T-cell (primary cell): ENCODE measurements around the gene PIP5K1B. TPM values are rescaled to one million over a fixed set of nuclear protein-coding genes. Genes with fewer than 3 reads are reported as not detected.

Source experiments
- ATAC-seq, 4 experiments: fragments of 200-7000 bp in 3 of 4; fragments of 150-1000 bp in 1 of 4; cut with Tn5 transposase; replicated peaks in 1 of 4; 1 replicate in 3 of 4; 2 replicates in 1 of 4; pipeline ENCODE4 v1.10.0; 2021; ENCODE audit warnings: moderate library complexity in 3 of 4, mild to moderate bottlenecking in 2 of 4, moderate number of reproducible peaks in 1 of 4
- CTCF ChIA-PET, 2 donors: fragments of 300-600 bp; sonication (Branson Sonifier 250); formaldehyde crosslinking; loops; one replicate each; lab custom pipeline; 2022; ENCODE audit warnings: antibody characterized with exemption in 2 of 2; lab: Charles Lee
- POLR2A ChIA-PET, 2 donors: fragments of 300-600 bp; sonication (Branson Sonifier 250); formaldehyde crosslinking; loops; one replicate each; lab custom pipeline; 2022; ENCODE audit warnings: antibody characterized with exemption in 2 of 2; lab: Charles Lee
- DNase-seq, 35 experiments: peaks; one replicate each; pipeline versions ENCODE4 v3.0.0 to v3.0.0-alpha.2; 2013 to 2023
- H3K27ac ChIP-seq: one replicate; pipeline ENCODE4 v1.5.1; 2013; ENCODE audit warnings: low read length
- H3K27me3 ChIP-seq, 2 experiments: replicated peaks in 1 of 2; 1 replicate in 1 of 2; 2 replicates in 1 of 2; pipeline versions ENCODE4 v1.6.1 to v1.7.0; 2013; ENCODE audit warnings: low read length in 1 of 2, mixed read lengths in 1 of 2; ENCODE audit not compliant: control insufficient read depth in 2 of 2, insufficient read depth in 2 of 2; ENCODE audit errors: extremely low read depth in 1 of 2
- H3K36me3 ChIP-seq, 2 donors: 1 replicate in 1 of 2; 2 replicates in 1 of 2; pipeline versions ENCODE4 v1.6.1 to v1.7.0; 2013; ENCODE audit warnings: low read length in 1 of 2; ENCODE audit not compliant: control insufficient read depth in 2 of 2, insufficient read depth in 1 of 2; ENCODE audit errors: extremely low read depth in 1 of 2
- H3K4me1 ChIP-seq, 2 experiments: 1 replicate in 1 of 2; 2 replicates in 1 of 2; pipeline versions ENCODE4 v1.6.1 to v1.7.0; 2013; ENCODE audit warnings: low read length in 2 of 2, mixed read lengths in 1 of 2; ENCODE audit not compliant: insufficient read depth in 2 of 2, control insufficient read depth in 1 of 2; ENCODE audit errors: extremely low read depth in 1 of 2
- H3K4me3 ChIP-seq, 2 donors: 1 replicate in 1 of 2; 2 replicates in 1 of 2; pipeline versions ENCODE4 v1.5.1 to v1.7.0; 2013; ENCODE audit warnings: mild to moderate bottlenecking in 2 of 2, low read length in 1 of 2, moderate library complexity in 1 of 2; ENCODE audit not compliant: control insufficient read depth in 1 of 2; ENCODE audit errors: extremely low read depth in 1 of 2
- H3K9me3 ChIP-seq: 2 replicates; pipeline ENCODE4 v1.7.0; 2013
- H3K27ac Mint-ChIP-seq, 2 donors: one replicate each; pipeline ENCODE4 v1.8.0; 2020 to 2021; ENCODE audit warnings: mild to moderate bottlenecking in 2 of 2, mixed read lengths in 2 of 2
- H3K27me3 Mint-ChIP-seq, 2 donors: one replicate each; pipeline ENCODE4 v1.8.0; 2021 to 2022; ENCODE audit warnings: mixed read lengths in 2 of 2
- H3K36me3 Mint-ChIP-seq: one replicate; pipeline ENCODE4 v1.8.0; 2021; ENCODE audit warnings: mixed read lengths
- H3K4me1 Mint-ChIP-seq, 3 donors: one replicate each; pipeline ENCODE4 v1.8.0; 2020 to 2022; ENCODE audit warnings: mixed read lengths in 3 of 3, mild to moderate bottlenecking in 1 of 3
- H3K4me3 Mint-ChIP-seq, 3 donors: one replicate each; pipeline ENCODE4 v1.8.0; 2020 to 2022; ENCODE audit warnings: mild to moderate bottlenecking in 3 of 3, mixed read lengths in 3 of 3, moderate library complexity in 3 of 3
- H3K9me3 Mint-ChIP-seq, 3 donors: one replicate each; pipeline ENCODE4 v1.8.0; 2020 to 2022; ENCODE audit warnings: mixed read lengths in 3 of 3
- WGBS: methylation state at CpG from one replicate; pipeline ENCODE4 v1.1.5; 2013; ENCODE audit warnings: missing lambda C conversion rate; ENCODE audit not compliant: insufficient coverage; 5-methylcytosine and 5-hydroxymethylcytosine counted together
- total RNA-seq, 35 experiments: library from RNA in 6 of 35; stranded (reverse) in 6 of 35; fragments of 120-200 nt in 1 of 35; gene quantifications; one replicate each; pipeline versions ENCODE4 v1.2.1 to v1.2.4 and lab custom pipeline; 2013 to 2026

Gene PIP5K1B
- total RNA-seq, 5 donors from 2014 or later (not counting 1 experiment from before 2014, with no cell fraction given) = 0.29 to 1.8 (median 0.95) TPM

DNA sequence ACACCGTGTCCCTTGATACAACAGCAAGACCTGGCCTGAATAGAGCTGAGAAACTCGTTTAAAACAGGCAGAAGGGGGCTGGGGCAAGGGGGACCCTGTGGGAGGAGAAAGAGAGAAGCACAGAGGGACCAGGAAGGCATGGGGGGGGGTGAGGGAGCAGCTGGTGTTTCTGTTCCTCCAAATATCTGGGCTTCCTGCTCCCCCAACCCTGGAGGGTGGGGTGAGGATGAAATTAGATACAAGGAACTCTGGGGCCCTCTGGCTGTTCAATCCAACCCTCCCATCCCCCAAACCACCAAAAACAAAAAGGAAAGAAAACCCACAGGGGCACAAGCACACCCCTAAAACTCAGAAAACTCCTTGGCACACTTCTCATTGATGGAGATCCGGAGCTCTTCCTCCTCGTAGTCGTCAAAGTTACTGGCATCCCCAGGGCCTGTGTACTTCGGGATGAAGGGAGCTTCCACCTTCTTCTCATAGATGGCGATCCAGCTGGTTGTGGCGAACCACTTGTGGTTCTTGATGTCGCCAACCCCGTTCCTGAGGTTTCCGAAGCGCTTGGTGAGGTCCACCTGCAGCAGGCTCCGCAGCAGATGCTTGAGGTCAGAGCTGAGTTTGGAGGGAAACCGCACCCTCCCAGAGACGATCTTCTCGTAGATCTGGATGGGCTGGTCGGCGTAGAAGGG is 307.8 kb downstream of the PIP5K1B start:
- CTCF ChIA-PET = interaction anchor here (0.6 to 1.1 kb wide), 3 partner anchors 10 to 16 kb away, joined by 5 to 7 read pairs (median 6); no protein-coding TSS in a partner anchor
- Mint-ChIP-seq H3K4me3 (peak overlapping the region in 1 of 3 donors; percentile 37), H3K27me3 (peaks cover 19 to 22% of the 10 kb centered on the region in 2 donors), H3K4me1 (peaks cover 7 to 13% (median 8%) of the 10 kb centered on the region in 3 donors), H3K36me3 (no peaks in the 10 kb centered on the region), H3K9me3 (no peaks in the 10 kb centered on the region), H3K27ac (no peak overlapping the region)
- H3K36me3 ChIP-seq = no peaks in the 10 kb centered on the region
- H3K27me3 ChIP-seq = peaks cover 0 to 25% of the 10 kb centered on the region in 2 experiments
- WGBS = 4% methylated on average over 16 of the region's 18 CpGs
- H3K4me1 ChIP-seq = peaks cover 0 to 9% of the 10 kb centered on the region in 2 experiments
- ATAC-seq (no peak), DNase-seq (peak in 2 of 35 experiments; percentile 2 to 6)
- H3K27ac ChIP-seq = no peak overlapping the region
- POLR2A ChIA-PET = interaction anchor here in 1 of 2 donors (0.7 kb wide), 1 partner anchor 657 kb away, joined by 3 read pairs; the partner anchor contains the start of gene PGM5
- H3K9me3 ChIP-seq = no peaks in the 10 kb centered on the region
- H3K4me3 ChIP-seq = no peak overlapping the region

DNA sequence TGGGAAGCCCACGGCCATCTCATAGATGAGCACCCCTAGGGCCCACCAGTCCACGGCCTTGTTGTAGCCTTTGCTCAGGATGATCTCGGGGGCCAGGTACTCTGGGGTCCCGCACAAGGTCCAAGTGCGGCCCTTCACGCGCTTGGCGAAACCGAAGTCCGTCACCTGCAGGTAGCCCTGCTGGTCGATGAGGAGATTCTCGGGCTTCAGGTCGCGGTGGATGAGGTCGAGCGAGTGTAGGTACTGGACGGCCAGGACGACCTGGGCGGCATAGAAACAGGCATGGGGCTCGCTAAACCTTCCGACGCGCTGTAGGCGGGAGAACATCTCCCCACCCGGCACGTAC is 308.3 kb downstream of the PIP5K1B start:
- POLR2A ChIA-PET = interaction anchor here in 1 of 2 donors (0.7 kb wide), 1 partner anchor 657 kb away, joined by 3 read pairs; the partner anchor contains the start of gene PGM5

GRCh38 chr9:69014013-69014412 is 309.0 kb downstream of the PIP5K1B start, which contains the start of gene PRKACG:
Gene PRKACG, minus strand, starts transcription at chr9:69014113. Its CDS starts 21 bp downstream, at chr9:69014092.
- Histone ChIP-seq H3K9me3 (no peaks in the 10 kb centered on the region), H3K36me3 (no peaks in the 10 kb centered on the region), H3K27me3 (peaks cover 0 to 25% of the 10 kb centered on the region in 2 experiments), H3K27ac (no peak within 1 kb of the TSS), H3K4me3 (no peak within 1 kb of the TSS), H3K4me1 (peaks cover 0 to 13% of the 10 kb centered on the region in 2 experiments)
- Mint-ChIP-seq H3K4me3 (peak within 1 kb of the TSS in 1 of 3 donors; percentile 37), H3K27ac (no peak within 1 kb of the TSS), H3K9me3 (no peaks in the 10 kb centered on the region), H3K4me1 (peaks cover 11 to 23% (median 17%) of the 10 kb centered on the region in 3 donors), H3K36me3 (no peaks in the 10 kb centered on the region), H3K27me3 (peaks cover 19 to 22% of the 10 kb centered on the region in 2 donors)
- no peak for ATAC-seq
- ChIA-PET CTCF (no interaction called here), POLR2A (no interaction called here)
- no peak for DNase-seq
- 98% methylated on average over 8 of the region's 29 CpGs for WGBS

More for the DNA sequence above, 308.3 kb downstream of the PIP5K1B start:
- H3K4me3 ChIP-seq = no peak overlapping the region
- Mint-ChIP-seq H3K4me3 (peak overlapping the region in 1 of 3 donors; percentile 37), H3K27ac (no peak overlapping the region), H3K9me3 (no peaks in the 10 kb centered on the region), H3K36me3 (no peaks in the 10 kb centered on the region), H3K27me3 (peaks cover 19 to 22% of the 10 kb centered on the region in 2 donors), H3K4me1 (peaks cover 7 to 16% (median 11%) of the 10 kb centered on the region in 3 donors)
- DNase-seq = no peak
- peaks cover 0 to 9% of the 10 kb centered on the region in 2 experiments for H3K4me1 ChIP-seq
- no peak overlapping the region for H3K27ac ChIP-seq
- H3K27me3 ChIP-seq = peaks cover 0 to 25% of the 10 kb centered on the region in 2 experiments
- WGBS = 89% methylated on average over 21 of the region's 26 CpGs
- no peaks in the 10 kb centered on the region for H3K9me3 ChIP-seq
- CTCF ChIA-PET = no interaction called here
- H3K36me3 ChIP-seq = no peaks in the 10 kb centered on the region
- no peak for ATAC-seq

- Mint-ChIP-seq H3K4me1 (peaks cover 29 to 43% (median 42%) of the 10 kb centered on the region in 3 donors), H3K36me3 (no peaks in the 10 kb centered on the region), H3K27ac (no peak overlapping the region), H3K27me3 (peaks cover 15 to 17% of the 10 kb centered on the region in 2 donors), H3K9me3 (no peaks in the 10 kb centered on the region), H3K4me3 (no peak overlapping the region)
- Histone ChIP-seq H3K4me1 (peaks cover 8 to 31% of the 10 kb centered on the region in 2 experiments), H3K36me3 (no peaks in the 10 kb centered on the region), H3K4me3 (no peak overlapping the region), H3K27ac (no peak overlapping the region), H3K9me3 (no peaks in the 10 kb centered on the region), H3K27me3 (peaks cover 0 to 22% of the 10 kb centered on the region in 2 experiments)
- WGBS = 77% methylated on average over 4 of the region's 5 CpGs
- no peak for DNase-seq
- ATAC-seq = no peak
- ChIA-PET CTCF (no interaction called here), POLR2A (no interaction called here)
Measured at GRCh38 chr9:69016191-69017096, 311.4 kb downstream of the PIP5K1B start.

DNA sequence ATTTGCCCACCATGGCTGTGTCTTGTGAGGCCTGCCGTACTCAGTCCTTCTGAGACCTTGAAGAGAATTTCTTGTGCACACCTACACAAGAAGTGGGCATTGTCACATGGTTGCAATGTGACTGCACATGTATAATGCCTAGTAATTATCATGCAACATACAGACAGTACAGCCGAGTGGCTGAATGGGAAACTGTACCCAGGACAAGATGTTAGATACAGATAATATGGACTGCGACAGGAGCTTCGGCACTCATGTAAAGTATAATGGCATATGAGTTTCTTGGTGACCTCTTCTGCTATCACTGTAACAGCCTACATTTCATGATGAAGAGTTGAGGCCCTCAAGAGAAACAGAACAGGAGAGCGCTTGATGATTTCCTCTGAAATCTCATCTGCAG is 313.7 kb downstream of the PIP5K1B start:
- Mint-ChIP-seq H3K36me3 (no peaks in the 10 kb centered on the region), H3K9me3 (no peaks in the 10 kb centered on the region), H3K4me3 (peak overlapping the region in 1 of 3 donors; percentile 14), H3K27ac (peak overlapping the region; percentile 24 to 29), H3K27me3 (no peaks in the 10 kb centered on the region), H3K4me1 (peaks cover 22 to 42% (median 37%) of the 10 kb centered on the region in 3 donors)
- H3K4me1 ChIP-seq = peaks cover 8 to 22% of the 10 kb centered on the region in 2 experiments
- no peak overlapping the region for H3K4me3 ChIP-seq
- ATAC-seq (no peak), DNase-seq (no peak)
- H3K27ac ChIP-seq = no peak overlapping the region
- no peaks in the 10 kb centered on the region for H3K9me3 ChIP-seq
- no CpG with 5 or more reads among the region's 5 CpGs for WGBS
- ChIA-PET CTCF (no interaction called here), POLR2A (no interaction called here)
- peaks cover 0 to 4% of the 10 kb centered on the region in 2 experiments for H3K27me3 ChIP-seq
- H3K36me3 ChIP-seq = no peaks in the 10 kb centered on the region

DNA sequence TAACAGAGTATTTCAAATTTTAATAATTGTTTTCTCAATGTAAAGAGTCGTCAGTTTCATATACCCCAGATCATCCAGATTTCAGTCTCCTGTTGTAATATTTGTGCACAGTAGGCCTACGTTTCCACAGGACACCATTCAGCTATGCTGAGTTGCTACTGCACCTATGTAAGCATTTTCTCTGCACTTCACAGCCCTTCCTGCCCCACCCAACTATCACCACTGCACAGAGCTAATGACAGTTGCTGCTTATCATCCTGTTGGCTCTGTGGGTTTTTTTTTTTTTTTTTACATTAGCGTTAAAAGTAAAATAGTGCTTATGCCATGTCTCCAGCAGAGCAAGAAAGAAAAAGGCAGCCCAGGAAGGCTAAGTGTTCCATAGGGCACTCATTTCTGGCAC is 314.8 kb downstream of the PIP5K1B start:
- no CpG with 5 or more reads among the region's 3 CpGs for WGBS

More for the DNA sequence above, 314.8 kb downstream of the PIP5K1B start:
- Histone ChIP-seq H3K27ac (no peak overlapping the region), H3K27me3 (peaks cover 0 to 3% of the 10 kb centered on the region in 2 experiments), H3K9me3 (no peaks in the 10 kb centered on the region), H3K36me3 (no peaks in the 10 kb centered on the region), H3K4me3 (no peak overlapping the region), H3K4me1 (peaks cover 8 to 22% of the 10 kb centered on the region in 2 experiments)
- Mint-ChIP-seq H3K27me3 (no peaks in the 10 kb centered on the region), H3K36me3 (no peaks in the 10 kb centered on the region), H3K27ac (peak overlapping the region; percentile 79 to 82), H3K4me3 (peak overlapping the region in 2 of 3 donors; percentile 14 to 62), H3K4me1 (peaks cover 22 to 42% (median 40%) of the 10 kb centered on the region in 3 donors), H3K9me3 (no peaks in the 10 kb centered on the region)
- DNase-seq (peak in 34 of 35 experiments; percentile 13 to 67 (median 46)), ATAC-seq (peak; percentile 97 to 100 (median 100))
- ChIA-PET CTCF (interaction anchor here (0.6 to 1.2 kb wide), 5 partner anchors 15 to 1344 kb away, joined by 3 to 6 read pairs (median 4); partner anchors contain the start of gene FXN (in 1 of the 2)), POLR2A (interaction anchor here (0.5 to 0.7 kb wide), 2 partner anchors 124 to 1311 kb away, joined by 3 read pairs; no protein-coding TSS in a partner anchor)
